H9 (cell line): Measurements from ENCODE around the gene RAB4B. TPM values are rescaled to one million over a fixed set of nuclear protein-coding genes. Genes with fewer than 3 reads are reported as not detected.
A peak's percentile ranks its signal among the peaks of the same experiment; 100 is the strongest.
"Not testable (repeated sequence)": the region's sequence is repeated elsewhere in the genome, so short reads cannot be mapped to it uniquely, and the experiment has no call there.

Source experiments
- DNase-seq: peaks from one replicate; pipeline ENCODE4 v3.0.0-alpha.2; 2017
- H2AFZ ChIP-seq: one replicate; pipeline ENCODE4 v1.6.1; 2013; ENCODE audit warnings: mild to moderate bottlenecking, low read length, control low read depth, moderate library complexity
- H2AK5ac ChIP-seq: 2 replicates; pipeline ENCODE4 v1.6.1; 2013; ENCODE audit warnings: low read length, control low read depth, mixed read lengths; ENCODE audit not compliant: insufficient read length
- H2BK120ac ChIP-seq: one replicate; pipeline ENCODE4 v1.6.1; 2013; ENCODE audit warnings: low read depth, mild to moderate bottlenecking, low read length, control low read depth, inconsistent platforms; ENCODE audit not compliant: poor library complexity, severe bottlenecking
- H2BK12ac ChIP-seq: 2 replicates; pipeline ENCODE4 v1.6.1; 2013; ENCODE audit warnings: low read length, control low read depth, mixed read lengths, low read depth; ENCODE audit not compliant: insufficient read length
- H2BK15ac ChIP-seq: 2 replicates; pipeline ENCODE4 v1.6.1; 2013; ENCODE audit warnings: low read depth, low read length, control low read depth
- H2BK20ac ChIP-seq: one replicate; pipeline ENCODE4 v1.6.1; 2013; ENCODE audit warnings: low read depth, mild to moderate bottlenecking, low read length, control low read depth, inconsistent platforms; ENCODE audit not compliant: poor library complexity, severe bottlenecking
- H2BK5ac ChIP-seq: 2 replicates; pipeline ENCODE4 v1.6.1; 2013; ENCODE audit warnings: low read length, control low read depth, mixed read lengths; ENCODE audit not compliant: insufficient read length
- H3K14ac ChIP-seq: 2 replicates; pipeline ENCODE4 v1.6.1; 2013; ENCODE audit warnings: low read length, control low read depth; ENCODE audit not compliant: insufficient read depth
- H3K18ac ChIP-seq: 2 replicates; pipeline ENCODE4 v1.6.1; 2013; ENCODE audit warnings: low read depth, mild to moderate bottlenecking, mixed read lengths, low read length, control low read depth; ENCODE audit not compliant: insufficient read length
- H3K23ac ChIP-seq: 2 replicates; pipeline ENCODE4 v1.6.1; 2013; ENCODE audit warnings: low read length, control low read depth, mixed read lengths, low read depth; ENCODE audit not compliant: insufficient read length
- H3K23me2 ChIP-seq: 2 replicates; pipeline ENCODE4 v1.6.1; 2013; ENCODE audit warnings: low read depth, mild to moderate bottlenecking, mixed read lengths, low read length, control low read depth; ENCODE audit not compliant: insufficient read length, poor library complexity, severe bottlenecking
- H3K27ac ChIP-seq: 2 replicates; pipeline ENCODE4 v1.5.1; 2013; ENCODE audit warnings: low read length, control low read depth, mixed read lengths, low read depth; ENCODE audit not compliant: insufficient read length
- H3K27me3 ChIP-seq: 2 replicates; pipeline ENCODE4 v1.6.1; 2013; ENCODE audit warnings: low read length, control low read depth, inconsistent platforms; ENCODE audit not compliant: insufficient read depth
- H3K4ac ChIP-seq: 2 replicates; pipeline ENCODE4 v1.6.1; 2013; ENCODE audit warnings: low read depth, mild to moderate bottlenecking, control low read depth, inconsistent platforms, low read length, moderate library complexity
- H3K4me1 ChIP-seq: 2 replicates; pipeline ENCODE4 v1.6.1; 2013; ENCODE audit warnings: low read length, control low read depth, inconsistent platforms; ENCODE audit not compliant: insufficient read depth
- H3K4me2 ChIP-seq: 2 replicates; pipeline ENCODE4 v1.6.1; 2013; ENCODE audit warnings: low read length, control low read depth, mixed read lengths; ENCODE audit not compliant: insufficient read length, insufficient read depth
- H3K56ac ChIP-seq: 2 replicates; pipeline ENCODE4 v1.6.1; 2013; ENCODE audit warnings: low read depth, mild to moderate bottlenecking, mixed read lengths, low read length, control low read depth; ENCODE audit not compliant: insufficient read length
- H3K79me1 ChIP-seq: 2 replicates; pipeline ENCODE4 v1.6.1; 2013; ENCODE audit warnings: low read depth, mild to moderate bottlenecking, moderate library complexity, low read length, control low read depth, inconsistent platforms; ENCODE audit not compliant: insufficient read depth, poor library complexity, severe bottlenecking
- H3K79me2 ChIP-seq: 2 replicates; pipeline ENCODE4 v1.6.1; 2013; ENCODE audit warnings: low read length, control low read depth, inconsistent platforms; ENCODE audit not compliant: insufficient read depth
- H3K9ac ChIP-seq: 2 replicates; pipeline ENCODE4 v1.6.1; 2013; ENCODE audit warnings: low read length, control low read depth, mixed read lengths; ENCODE audit not compliant: insufficient read length; ENCODE audit errors: extremely low read depth
- H3K9me3 ChIP-seq: one replicate; pipeline ENCODE4 v1.6.1; 2013; ENCODE audit warnings: low read depth, low read length, inconsistent platforms; ENCODE audit not compliant: control insufficient read depth
- H3T11ph ChIP-seq: one replicate; pipeline ENCODE4 v1.6.1; 2013; ENCODE audit warnings: mild to moderate bottlenecking, low read length, control low read depth, inconsistent platforms
- H4K20me1 ChIP-seq: one replicate; pipeline ENCODE4 v1.6.1; 2013; ENCODE audit not compliant: control insufficient read depth, insufficient read length, insufficient read depth
- H4K5ac ChIP-seq: 2 replicates; pipeline ENCODE4 v1.6.1; 2013; ENCODE audit warnings: low read depth, mild to moderate bottlenecking, mixed read lengths, low read length, control low read depth; ENCODE audit not compliant: insufficient read length
- H4K8ac ChIP-seq: replicated peaks from 2 replicates; pipeline ENCODE4 v1.6.1; 2013; ENCODE audit warnings: low read length, control low read depth, mixed read lengths, low read depth; ENCODE audit not compliant: insufficient read length
- H4K91ac ChIP-seq: 2 replicates; pipeline ENCODE4 v1.6.1; 2013; ENCODE audit warnings: low read depth, mild to moderate bottlenecking, moderate library complexity, mixed read lengths, low read length, control low read depth; ENCODE audit not compliant: insufficient read length
- H3K27ac Mint-ChIP-seq, 3 experiments: 2 replicates in 2 of 3; 3 replicates in 1 of 3; pipeline ENCODE4 v1.8.0; 2020 to 2021; ENCODE audit warnings: mixed read lengths in 3 of 3, mild to moderate bottlenecking in 1 of 3, moderate library complexity in 1 of 3
- H3K27me3 Mint-ChIP-seq: 2 replicates; pipeline ENCODE4 v1.8.0; 2021; ENCODE audit warnings: low read depth, mild to moderate bottlenecking, moderate library complexity, mixed read lengths
- H3K36me3 Mint-ChIP-seq, 3 experiments: 2 replicates in 2 of 3; 3 replicates in 1 of 3; pipeline ENCODE4 v1.8.0; 2020 to 2021; ENCODE audit warnings: low read depth in 3 of 3, mixed read lengths in 3 of 3; ENCODE audit not compliant: insufficient read depth in 1 of 3
- H3K4me1 Mint-ChIP-seq, 2 experiments: 2 replicates each; pipeline ENCODE4 v1.8.0; 2020; ENCODE audit warnings: mixed read lengths in 2 of 2
- H3K4me3 Mint-ChIP-seq, 2 experiments: 2 replicates in 1 of 2; 3 replicates in 1 of 2; pipeline ENCODE4 v1.8.0; 2020 to 2021; ENCODE audit warnings: mild to moderate bottlenecking in 2 of 2, mixed read lengths in 2 of 2, moderate library complexity in 1 of 2
- H3K9me3 Mint-ChIP-seq, 2 experiments: 2 replicates in 1 of 2; 3 replicates in 1 of 2; pipeline ENCODE4 v1.8.0; 2020; ENCODE audit warnings: mild to moderate bottlenecking in 2 of 2, mixed read lengths in 2 of 2, moderate library complexity in 1 of 2
- CTCF ChIP-seq: fragments of 200-600 bp; sonication (generic); conservative IDR thresholded peaks from 3 replicates; pipeline ENCODE4 v1.8.0; 2021; ENCODE audit warnings: antibody characterized with exemption, mild to moderate bottlenecking
- WGBS: extraction: QIAGEN DNeasy Blood & Tissue Kit; methylation state at CpG from one replicate; pipeline ENCODE4 v1.1.7; 2013; ENCODE audit warnings: missing lambda C conversion rate, low lambda C conversion rate, mixed read lengths; ENCODE audit not compliant: insufficient read length; ENCODE audit errors: extremely low coverage; 5-methylcytosine and 5-hydroxymethylcytosine counted together
- total RNA-seq: library from RNA; stranded (reverse); gene quantifications from 2 replicates; pipeline ENCODE4 v1.2.1, GENCODE V29; 2021

Gene RAB4B
- total RNA-seq, 1 experiment from 2014 or later: 26.8 TPM

DNA sequence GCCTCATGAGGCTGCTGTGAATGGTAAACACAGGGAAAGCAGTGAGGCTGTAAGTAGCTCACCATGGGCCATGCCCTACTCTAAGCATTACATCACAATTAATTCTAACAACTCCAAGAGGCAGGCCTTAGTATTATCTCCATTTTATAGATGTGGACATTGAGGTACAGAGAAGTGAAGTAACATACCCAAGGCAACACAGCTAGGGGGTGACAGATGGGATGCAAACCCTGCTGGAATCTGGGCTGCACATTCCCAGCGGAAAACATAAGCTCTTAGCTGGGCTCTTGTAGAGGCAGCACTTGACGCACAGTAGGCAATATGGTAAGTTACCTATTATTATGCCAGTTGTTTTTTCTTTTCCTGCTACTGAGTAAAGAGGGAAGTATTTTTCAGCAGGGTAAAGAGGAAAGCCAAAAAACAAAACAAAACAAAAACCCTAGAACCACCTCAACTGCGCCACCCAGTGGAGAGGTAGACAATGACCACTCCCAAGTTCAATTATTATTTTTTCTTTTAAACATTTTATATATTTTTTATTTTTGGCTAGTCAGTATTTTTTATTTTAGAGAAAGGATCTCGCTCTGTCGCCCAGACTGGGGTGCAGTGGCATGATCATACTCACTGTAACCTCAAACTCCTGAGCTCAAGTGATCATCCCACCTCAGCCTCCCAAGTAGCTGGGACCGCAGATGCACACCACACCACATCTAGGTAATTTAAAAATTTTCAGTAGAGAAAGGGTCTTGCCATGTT, 41.6 kb downstream of the RAB4B start:
- H2BK12ac ChIP-seq, H3K18ac ChIP-seq, H2BK5ac ChIP-seq, H2BK120ac ChIP-seq, H3K4me1 ChIP-seq, H3K79me2 ChIP-seq, H3K23ac ChIP-seq, H3K23me2 ChIP-seq, H3K9me3 Mint-ChIP-seq, H4K91ac ChIP-seq, H3K9ac ChIP-seq, H3K27me3 ChIP-seq, H3K4me2 ChIP-seq, H4K5ac ChIP-seq, H2BK15ac ChIP-seq, H3K36me3 Mint-ChIP-seq, H3K27ac Mint-ChIP-seq, H3T11ph ChIP-seq, H2AK5ac ChIP-seq, H4K20me1 ChIP-seq, H3K56ac ChIP-seq, H2BK20ac ChIP-seq, H4K8ac ChIP-seq, H3K27ac ChIP-seq, H3K14ac ChIP-seq, H2AFZ ChIP-seq, H3K79me1 ChIP-seq, H3K4ac ChIP-seq, H3K9me3 ChIP-seq: not testable (repeated sequence)
- peak; percentile 31 for DNase-seq
- Mint-ChIP-seq H3K27me3 (peaks cover 34% of the 10 kb centered on the region), H3K4me1 (peaks cover 21 to 26% of the 10 kb centered on the region in 2 experiments), H3K4me3 (peak overlapping the region in 1 of 2 experiments; percentile 38; a peak in 1 of 5 replicates)
- no CpG with 5 or more reads among the region's 6 CpGs for WGBS
- TF ChIP-seq CTCF: peak; percentile 90
